T-helper 1 cell treated with Interleukin-12 subunit alpha and Interleukin-12 subunit beta and Interleukin-4 antibody, amounts not matched to agents 30 ng/mL and 1 ng/mL, for 36 hours (primary cell): Measurements from ENCODE around the gene XK. TPM values are rescaled to one million over a fixed set of nuclear protein-coding genes. Genes with fewer than 3 reads are reported as not detected.

Experiments used
- intact Hi-C: fragments of 100-400 bp; cut with micrococcal nuclease; formaldehyde crosslinking; loops from one replicate; pipeline ENCODE4 v1.15.1; 2024
- total RNA-seq: library from RNA; stranded (reverse); gene quantifications from 2 replicates; pipeline ENCODE4 v1.2.3, GENCODE V29; 2022

XK gene
- total RNA-seq, 1 donor from 2014 or later, result 0.15 TPM

- intact Hi-C loops, result no loop called here
Observed at GRCh38 chrX:37679230-37679629, 6.4 kb upstream of the XK start.

- intact Hi-C loops, result loop anchor here (10.0 kb wide), 1 partner anchor 105 kb away; the partner anchor contains the start of gene LANCL3
Observed at GRCh38 chrX:37679888-37680287, 5.7 kb upstream of the XK start.

- intact Hi-C loops, result loop anchor here (10.0 kb wide), 1 partner anchor 110 kb away; the partner anchor contains the start of gene LANCL3
Observed at GRCh38 chrX:37684426-37684825, 1.2 kb upstream of the XK start.

- intact Hi-C loops, result loop anchor here (5.0 to 10.0 kb wide), 2 partner anchors 110 to 162 kb away; partner anchors contain the start of genes DYNLT3 and LANCL3
Observed at GRCh38 chrX:37684973-37685372, 618 bp upstream of the XK start.

GRCh38 chrX:37686369-37686995 is 891 bp downstream of the XK start:
- intact Hi-C loops, result loop anchor here (5.0 to 10.0 kb wide), 2 partner anchors 112 to 161 kb away; partner anchors contain the start of genes DYNLT3 and LANCL3

GRCh38 chrX:37686996-37687395 is 1.4 kb downstream of the XK start:
- intact Hi-C loops, result loop anchor here (5.0 to 10.0 kb wide), 2 partner anchors 112 to 160 kb away; partner anchors contain the start of genes DYNLT3 and LANCL3

GRCh38 chrX:37690119-37690518 is 4.5 kb downstream of the XK start:
- intact Hi-C loops, result no loop called here

GRCh38 chrX:37692918-37693317 is 7.3 kb downstream of the XK start:
- intact Hi-C loops, result no loop called here

GRCh38 chrX:37697169-37697760 is 11.7 kb downstream of the XK start:
- intact Hi-C loops, result no loop called here

GRCh38 chrX:37701588-37701987 is 16.0 kb downstream of the XK start:
- intact Hi-C loops, result no loop called here

- intact Hi-C loops, result no loop called here
Observed at GRCh38 chrX:37711991-37712390, 26.4 kb downstream of the XK start.

- intact Hi-C loops, result no loop called here
Observed at GRCh38 chrX:37712458-37712857, 26.9 kb downstream of the XK start.

- intact Hi-C loops, result no loop called here
Observed at GRCh38 chrX:37714479-37714878, 28.9 kb downstream of the XK start.

GRCh38 chrX:37716602-37717001 is 31.0 kb downstream of the XK start:
- intact Hi-C loops, result no loop called here

- intact Hi-C loops, result no loop called here
Observed at GRCh38 chrX:37717708-37718107, 32.1 kb downstream of the XK start.

GRCh38 chrX:37722595-37722994 is 37.0 kb downstream of the XK start:
- intact Hi-C loops, result no loop called here

- intact Hi-C loops, result no loop called here
Observed at GRCh38 chrX:37726346-37726745, 40.8 kb downstream of the XK start.

- intact Hi-C loops, result loop anchor here (1.0 to 5.0 kb wide), 6 partner anchors 10 to 582 kb away; partner anchors contain the start of genes DYNLT3 and RPGR
Observed at GRCh38 chrX:37745354-37745753, 59.8 kb downstream of the XK start.

GRCh38 chrX:37745835-37746217 is 60.2 kb downstream of the XK start:
- intact Hi-C loops, result loop anchor here (1.0 to 5.0 kb wide), 6 partner anchors 9 to 581 kb away; partner anchors contain the start of genes DYNLT3 and RPGR

GRCh38 chrX:37746218-37746941 is 60.8 kb downstream of the XK start:
- intact Hi-C loops, result loop anchor here (5.0 kb wide), 1 partner anchor 581 kb away; the partner anchor contains the start of gene RPGR

GRCh38 chrX:37746951-37747350 is 61.4 kb downstream of the XK start:
- intact Hi-C loops, result loop anchor here (5.0 kb wide), 1 partner anchor 580 kb away; the partner anchor contains the start of gene RPGR

GRCh38 chrX:37752281-37752680 is 66.7 kb downstream of the XK start:
- intact Hi-C loops, result loop anchor here (5.0 kb wide), 1 partner anchor 35 kb away; no protein-coding TSS in a partner anchor
